HG03442 (cell line): ENCODE measurements around the gene C12orf57.
"Not testable (repeated sequence)": the region's sequence is repeated elsewhere in the genome, so short reads cannot be mapped to it uniquely, and the experiment has no call there.

Source experiments
- ATAC-seq: cut with Tn5 transposase; IDR thresholded peaks from one replicate; pipeline ENCODE4 v1.9.1; 2021; ENCODE audit warnings: mild to moderate bottlenecking, moderate library complexity; ENCODE audit not compliant: unreplicated experiment

Gene C12orf57, protein sequence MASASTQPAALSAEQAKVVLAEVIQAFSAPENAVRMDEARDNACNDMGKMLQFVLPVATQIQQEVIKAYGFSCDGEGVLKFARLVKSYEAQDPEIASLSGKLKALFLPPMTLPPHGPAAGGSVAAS

DNA sequence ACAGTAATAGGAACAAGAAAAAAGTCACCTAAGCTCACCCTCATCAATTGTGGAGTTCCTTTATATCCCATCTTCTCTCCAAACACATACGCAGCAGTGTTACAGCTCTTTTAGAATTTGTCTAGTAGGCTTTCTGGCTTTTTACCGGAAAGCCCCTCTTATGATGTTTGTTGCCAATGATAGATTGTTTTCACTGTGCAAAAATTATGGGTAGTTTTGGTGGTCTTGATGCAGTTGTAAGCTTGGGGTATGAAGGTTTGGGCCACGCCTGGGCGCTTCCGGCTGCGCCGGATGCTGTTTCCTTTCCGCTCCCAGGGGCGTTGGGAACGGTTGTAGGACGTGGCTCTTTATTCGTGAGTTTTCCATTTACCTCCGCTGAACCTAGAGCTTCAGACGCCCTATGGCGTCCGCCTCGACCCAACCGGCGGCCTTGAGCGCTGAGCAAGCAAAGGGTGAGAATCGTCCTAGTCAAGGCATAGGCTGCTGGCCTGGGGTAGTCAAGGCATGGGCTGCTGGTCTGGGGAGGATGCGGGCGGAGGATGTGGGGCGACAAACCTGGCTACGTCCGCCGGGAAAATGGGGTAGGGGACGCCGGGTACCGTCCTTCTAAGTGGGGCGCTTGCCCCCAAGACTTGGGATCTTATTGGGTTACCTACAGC, at the start of gene C12orf57, which contains the start of gene RNU7-1:
C12orf57 (plus strand) TSS at position 301 of the 659 bp plus-strand sequence; CDS start at position 401, 100 bp downstream.
RNU7-1 (plus strand) TSS at position 95 of the 659 bp plus-strand sequence.
- peak; percentile 24 for ATAC-seq

DNA sequence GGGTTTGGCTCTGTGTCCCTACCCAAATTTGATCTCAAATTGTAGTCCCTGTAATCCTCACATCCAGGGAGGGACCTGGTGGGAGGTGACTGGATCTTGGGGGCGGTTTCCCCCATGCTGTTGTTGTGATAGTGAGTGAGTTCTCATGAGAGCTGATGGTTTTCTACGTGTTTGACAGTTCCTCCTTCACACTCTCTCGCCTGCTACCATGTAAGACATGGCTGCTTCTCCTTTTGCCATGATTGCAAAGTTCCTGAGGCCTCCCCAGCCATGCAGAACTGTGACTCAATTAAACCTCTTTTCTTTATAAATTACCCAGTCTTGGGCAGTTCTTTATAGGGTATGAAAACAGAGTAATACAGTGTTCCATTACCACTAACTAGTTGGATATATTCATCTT, 49.5 kb upstream of the C12orf57 start:
- ATAC-seq = no peak

DNA sequence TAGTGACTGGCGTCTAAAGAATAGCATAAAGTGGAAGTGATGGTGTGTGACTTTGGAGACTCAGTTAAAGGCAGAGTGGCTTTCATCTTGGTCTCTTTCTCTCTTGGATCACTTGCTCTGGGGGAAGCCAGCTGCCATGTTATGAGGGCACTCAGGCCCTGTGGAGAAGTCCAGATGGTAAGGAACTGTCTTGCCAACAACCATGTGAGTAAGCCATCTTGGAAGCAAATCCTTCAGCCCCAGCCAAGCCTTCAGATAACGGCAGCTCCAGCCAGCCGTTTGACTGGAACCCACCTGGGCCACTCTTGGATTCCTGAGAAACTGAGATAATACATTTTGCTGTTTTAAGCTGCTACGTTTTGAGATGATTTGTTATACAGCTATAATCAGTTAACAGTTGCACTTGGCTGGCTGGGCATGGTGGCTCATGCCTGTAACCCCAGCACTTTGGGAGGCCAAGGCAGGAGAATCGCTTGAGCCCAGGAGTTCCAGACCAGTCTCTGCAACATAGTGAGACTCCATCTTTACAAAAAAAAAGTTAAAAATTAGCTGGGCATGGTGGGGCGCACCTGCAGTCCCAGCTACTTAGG, 46.9 kb upstream of the C12orf57 start:
- no peak for ATAC-seq

DNA sequence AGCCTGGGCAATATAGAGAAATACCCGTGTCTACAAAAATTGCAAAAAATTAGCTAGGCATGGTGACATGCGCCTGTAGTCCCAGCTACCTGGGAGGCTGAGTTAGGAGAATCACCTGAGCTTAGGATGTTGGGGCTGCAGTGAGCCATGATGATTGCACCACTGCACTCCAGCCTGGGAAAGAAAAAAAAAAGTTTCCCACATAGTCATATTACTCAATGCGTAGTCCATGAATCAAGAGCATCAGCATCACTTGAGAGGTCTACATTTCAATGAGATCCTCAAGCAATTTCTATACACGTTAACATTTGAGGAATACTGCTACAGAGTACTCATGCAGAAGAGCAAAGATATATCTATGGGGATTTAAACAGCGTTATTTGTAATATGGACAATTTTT, 44.4 kb upstream of the C12orf57 start:
- ATAC-seq = no peak

DNA sequence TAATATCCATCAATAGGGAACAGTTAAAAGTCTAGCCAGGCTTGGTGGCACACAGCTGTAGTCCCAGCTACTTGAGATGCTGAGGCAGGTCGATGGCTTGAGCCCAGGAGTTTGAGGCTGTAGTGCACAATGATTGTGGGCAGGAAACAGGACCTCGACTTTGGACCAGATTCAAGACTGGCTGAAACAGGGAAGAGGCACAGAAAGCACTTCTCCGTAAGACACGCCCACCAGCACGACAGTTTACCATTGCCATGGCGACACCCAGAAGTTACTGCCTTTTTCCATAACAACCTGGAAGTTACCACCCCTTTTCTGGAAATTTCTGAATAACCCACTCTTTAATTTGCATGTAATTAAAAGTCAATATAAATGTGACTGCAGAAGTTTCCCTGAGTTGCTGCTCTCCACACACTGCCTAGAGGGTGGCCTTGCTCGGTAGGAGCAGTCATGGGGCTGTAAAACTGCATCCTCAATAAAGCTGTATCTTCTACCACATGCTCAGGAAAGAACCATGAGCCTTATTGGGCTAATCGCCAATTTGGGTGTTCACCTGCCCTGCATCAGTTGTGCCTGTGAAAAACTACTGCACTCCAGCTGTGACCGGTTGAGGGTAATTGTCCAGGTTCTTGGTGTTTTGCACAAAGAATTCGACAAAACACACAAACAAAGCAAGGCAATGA, 43.8 kb upstream of the C12orf57 start:
- ATAC-seq = no peak

DNA sequence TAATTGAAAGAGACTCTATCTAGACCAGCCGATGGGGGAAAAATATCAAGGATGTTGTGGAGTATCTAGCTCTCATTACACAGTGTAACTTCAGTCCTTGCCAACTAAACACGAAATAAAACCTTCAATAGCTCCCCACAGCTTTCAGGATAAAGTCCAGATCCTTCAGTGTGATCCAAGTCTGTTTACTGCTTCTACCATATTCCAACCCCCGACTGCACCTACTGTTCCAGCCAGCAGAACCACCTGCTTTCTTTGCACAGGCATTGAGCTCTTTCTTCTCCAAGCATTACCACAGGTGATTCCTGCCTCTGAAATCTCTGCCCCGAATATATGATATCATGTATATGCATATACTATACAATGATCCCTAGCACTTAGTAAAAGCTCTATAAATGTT, 41.4 kb upstream of the C12orf57 start:
- ATAC-seq = no peak

DNA sequence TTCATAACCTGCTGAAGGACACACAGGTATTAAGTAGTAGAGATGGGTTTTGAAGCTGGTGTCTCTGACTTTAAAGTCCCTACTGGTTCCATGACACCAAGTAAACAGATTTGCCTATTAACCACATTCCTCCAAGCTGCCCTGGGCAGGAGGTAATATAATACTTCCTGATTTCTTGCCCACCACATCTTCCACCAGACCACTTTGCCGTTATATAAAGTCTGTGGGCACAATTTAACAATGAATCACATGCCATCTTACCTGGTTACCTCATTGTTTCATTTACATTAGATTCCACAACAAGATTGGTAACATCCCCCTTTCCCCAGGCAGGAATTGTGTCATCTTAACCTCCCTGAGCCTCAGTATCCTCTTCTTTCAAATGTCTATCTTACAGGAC, 40.1 kb upstream of the C12orf57 start:
- no peak for ATAC-seq

DNA sequence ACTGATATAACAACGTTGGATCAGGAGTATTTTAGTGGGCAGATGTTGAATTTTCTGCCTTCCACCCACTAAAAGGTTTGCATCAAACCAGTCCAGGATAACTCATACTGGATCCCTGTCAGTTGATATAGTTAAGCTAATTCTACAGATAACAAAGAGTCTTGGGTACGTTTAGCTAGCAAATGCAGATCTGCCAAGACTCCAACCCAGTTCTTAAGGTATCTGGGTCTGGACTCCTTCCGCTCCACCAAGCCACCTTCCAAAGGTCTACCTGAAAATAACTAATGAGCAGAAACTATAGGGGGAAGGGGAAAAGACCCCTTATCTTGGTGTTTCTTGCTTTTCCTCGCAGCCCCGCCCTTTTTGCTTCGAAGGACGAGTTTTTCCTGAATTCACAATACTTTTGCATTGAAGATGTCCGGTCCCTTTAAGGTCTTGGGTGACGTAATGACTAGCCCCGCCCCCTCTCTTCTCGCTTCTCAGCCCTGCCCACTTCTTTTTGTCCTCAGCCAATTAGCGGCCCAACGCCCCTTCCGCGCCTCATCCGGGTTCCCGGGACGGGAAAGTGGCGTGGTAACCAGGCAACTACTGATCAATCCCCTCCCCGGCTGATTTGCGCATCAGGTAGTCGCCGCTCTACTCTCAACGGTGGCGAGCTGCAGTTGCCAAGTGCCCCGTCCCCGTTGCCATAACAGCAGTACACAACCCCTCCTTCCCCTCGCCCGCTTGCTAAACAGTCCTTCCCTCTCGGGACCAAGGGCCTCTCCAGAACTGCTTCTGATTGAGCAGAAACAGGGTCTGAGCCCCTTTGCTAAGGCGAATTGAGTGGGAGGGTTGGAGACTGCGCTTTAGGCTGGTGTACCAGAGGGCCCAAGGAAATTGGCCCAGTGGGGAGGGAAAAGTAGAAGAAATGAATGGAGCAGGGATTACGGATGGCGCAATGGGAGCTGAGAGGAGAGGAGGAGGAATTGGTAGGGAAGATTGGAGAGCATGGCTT, 39.2 kb upstream of the C12orf57 start, which contains the start of gene LRRC23:
LRRC23 (plus strand) TSS at position 543 of the 997 bp plus-strand sequence. CDS start 812 bp downstream, outside the sequence.
- ATAC-seq = peak; percentile 94

DNA sequence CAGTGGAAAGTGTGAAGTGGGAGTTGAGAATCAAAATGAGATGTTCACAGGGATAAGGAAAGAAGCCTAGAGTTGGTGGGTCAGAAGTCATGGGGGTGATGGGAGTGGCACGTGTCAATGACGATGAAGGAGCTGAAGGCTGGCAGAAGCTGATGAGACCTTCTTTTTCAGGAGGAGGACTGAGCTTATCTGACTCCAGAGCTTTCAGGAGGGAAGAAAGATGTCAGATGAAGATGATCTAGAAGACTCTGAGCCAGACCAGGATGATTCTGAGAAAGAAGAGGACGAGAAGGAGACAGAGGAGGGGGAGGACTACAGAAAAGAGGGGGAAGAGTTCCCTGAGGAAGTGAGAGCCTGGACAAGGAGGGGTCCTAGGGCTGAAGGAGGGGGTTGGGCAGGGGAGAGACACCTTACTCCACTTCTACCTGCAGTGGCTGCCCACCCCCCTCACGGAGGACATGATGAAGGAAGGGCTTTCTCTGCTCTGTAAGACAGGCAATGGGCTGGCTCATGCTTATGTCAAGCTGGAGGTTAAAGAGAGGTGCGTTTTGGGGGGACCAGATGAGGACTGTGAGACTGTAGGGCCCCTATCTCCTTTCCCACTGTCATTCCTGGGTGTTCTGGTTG, 38.3 kb upstream of the C12orf57 start:
- ATAC-seq = no peak

DNA sequence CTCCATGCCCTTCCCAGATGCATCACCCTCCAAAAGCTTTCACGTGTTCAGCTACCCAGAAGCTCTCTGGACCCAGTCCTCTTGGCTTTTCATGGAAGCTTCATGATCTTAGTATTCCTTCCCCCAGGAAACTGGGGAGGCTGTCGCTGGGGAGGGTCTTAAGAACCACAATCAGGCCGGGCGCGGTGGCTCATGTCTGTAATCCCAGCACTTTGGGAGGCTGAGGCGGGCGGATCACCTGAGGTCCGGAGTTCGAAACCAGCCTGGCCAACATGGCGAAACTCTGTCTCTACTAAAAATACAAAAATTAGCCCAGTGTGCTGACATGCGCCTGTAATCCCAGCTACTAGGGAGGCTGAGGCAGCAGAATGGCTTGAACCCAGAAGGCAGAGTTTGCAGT, 35.7 kb upstream of the C12orf57 start:
- not testable (repeated sequence) for ATAC-seq

DNA sequence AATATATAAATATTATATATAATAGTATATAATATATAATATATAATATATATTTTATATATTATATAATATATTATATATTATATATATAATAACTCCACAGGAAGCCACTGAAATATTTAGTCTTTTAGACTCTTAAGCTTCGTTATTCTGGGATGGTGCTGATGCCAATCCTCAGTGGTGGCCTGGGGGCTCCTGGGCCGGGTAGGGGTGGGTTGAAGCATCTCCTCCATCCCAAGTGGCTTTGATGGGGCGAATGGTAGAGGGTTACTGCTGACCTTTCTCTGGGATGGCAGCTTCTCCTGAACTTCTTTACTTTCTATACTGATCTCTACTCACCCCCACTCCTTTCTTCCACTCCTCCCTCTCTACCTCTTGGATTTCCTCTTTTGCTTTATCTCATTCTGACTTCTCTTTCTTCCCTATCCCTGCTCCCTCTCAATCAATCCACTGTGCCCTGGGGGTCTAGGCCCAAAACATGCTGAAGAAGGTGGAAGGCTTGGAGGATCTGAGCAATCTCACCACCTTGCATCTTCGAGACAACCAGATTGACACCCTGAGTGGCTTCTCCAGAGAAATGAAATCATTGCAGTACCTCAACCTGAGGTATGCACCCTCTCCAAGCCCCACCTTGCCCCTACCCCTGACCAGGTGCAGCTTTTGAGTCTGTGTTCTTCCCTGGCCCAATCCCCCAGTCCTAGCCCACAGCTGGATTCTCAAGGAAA, 34.2 kb upstream of the C12orf57 start:
- no peak for ATAC-seq

DNA sequence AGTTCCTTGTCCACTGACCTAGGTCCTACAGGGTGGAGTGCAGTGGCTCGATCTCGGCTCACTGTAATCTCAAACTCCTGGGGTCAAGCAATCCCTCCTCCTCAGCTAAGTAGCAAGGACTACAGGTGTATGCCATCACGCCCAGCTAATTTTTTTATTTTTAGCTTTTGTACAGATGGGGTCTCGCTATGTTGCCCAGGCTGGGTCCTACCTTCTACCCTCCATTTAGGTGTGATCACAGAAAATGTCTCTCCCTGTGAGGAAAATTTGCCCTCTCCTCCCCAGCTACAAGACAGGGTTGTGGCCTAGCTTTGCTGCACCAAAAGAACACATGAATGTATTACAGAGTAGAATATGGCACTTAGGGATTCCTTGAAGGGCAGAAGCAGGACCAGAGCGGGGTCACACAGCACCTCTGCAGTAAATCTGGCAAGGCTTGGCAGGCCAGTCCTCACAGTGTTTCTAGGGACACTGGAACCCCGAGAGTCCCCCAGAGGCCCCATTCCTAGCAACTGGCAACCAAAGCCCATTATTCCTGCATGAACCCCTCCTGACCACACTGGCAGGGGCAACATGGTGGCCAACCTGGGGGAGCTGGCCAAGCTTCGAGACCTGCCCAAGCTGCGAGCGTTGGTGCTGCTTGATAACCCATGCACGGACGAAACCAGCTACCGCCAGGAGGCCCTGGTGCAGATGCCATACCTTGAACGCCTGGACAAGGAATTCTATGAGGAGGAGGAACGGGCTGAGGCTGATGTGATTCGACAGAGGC, 31.5 kb upstream of the C12orf57 start:
- ATAC-seq = no peak

DNA sequence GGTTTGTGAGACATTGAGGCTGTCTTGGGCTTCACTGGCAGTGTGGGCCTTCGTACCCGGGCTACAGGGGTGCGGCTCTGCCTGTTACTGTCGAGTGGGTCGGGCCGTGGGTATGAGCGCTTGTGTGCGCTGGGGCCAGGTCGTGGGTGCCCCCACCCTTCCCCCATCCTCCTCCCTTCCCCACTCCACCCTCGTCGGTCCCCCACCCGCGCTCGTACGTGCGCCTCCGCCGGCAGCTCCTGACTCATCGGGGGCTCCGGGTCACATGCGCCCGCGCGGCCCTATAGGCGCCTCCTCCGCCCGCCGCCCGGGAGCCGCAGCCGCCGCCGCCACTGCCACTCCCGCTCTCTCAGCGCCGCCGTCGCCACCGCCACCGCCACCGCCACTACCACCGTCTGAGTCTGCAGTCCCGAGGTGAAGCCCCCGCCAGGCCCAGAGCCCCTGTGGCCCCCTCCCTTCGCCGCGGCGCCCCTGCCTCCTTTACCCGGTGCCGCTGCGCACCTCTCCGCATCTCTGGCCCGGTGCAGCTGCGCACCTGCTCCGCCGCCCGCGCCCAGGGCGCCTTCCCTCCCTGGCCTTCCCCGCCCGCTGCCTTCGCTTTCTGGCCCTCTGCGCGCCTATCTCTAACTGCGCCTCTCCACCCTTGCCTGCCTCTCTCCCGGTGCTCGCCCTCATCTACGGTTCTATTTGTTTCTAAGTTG, 29.4 kb upstream of the C12orf57 start, which contains the start of gene ENO2:
ENO2 (plus strand) TSS at position 335 of the 701 bp plus-strand sequence. CDS start 1,253 bp downstream, outside the sequence.
- peak; percentile 57 for ATAC-seq

DNA sequence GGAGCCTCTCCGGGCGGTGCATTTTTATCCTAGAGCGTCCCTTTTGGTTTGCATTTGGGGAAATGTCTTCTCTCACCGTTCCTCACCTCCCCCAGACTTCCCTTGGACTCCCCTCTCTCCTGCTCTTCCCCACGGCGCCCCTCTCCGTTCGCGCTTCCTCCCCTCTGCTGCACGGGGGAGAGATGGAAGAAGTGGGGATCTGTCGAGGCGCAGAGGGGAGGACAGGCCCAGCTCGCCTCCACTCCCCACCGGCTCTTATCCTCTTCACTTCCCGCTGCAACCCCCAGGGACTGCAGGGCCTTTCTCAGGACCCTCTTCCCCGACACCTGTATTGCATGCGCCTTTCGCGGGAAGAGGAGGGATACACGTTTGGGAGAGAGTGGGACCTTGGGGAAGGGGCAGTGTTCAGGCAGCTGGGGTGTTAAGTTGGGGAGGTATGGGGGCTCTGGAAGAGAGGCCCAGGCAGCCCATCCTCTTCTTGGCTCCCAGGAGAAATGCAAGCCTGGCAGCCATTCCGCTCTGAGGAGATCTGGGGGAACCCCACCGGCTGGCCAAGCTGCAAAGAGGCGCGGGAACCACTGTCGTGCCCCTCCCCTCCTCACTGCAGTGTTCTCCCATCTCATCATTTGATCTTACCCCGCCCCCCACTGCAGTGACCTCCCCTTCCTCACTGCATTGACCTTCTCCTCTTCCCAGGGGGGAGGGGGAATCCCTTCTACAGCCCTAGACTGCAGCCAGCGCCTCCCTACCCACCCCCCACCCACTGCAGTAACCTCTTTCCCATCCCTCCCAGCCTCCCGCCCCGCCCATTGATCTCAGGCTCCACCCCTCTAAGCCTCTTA, 28.7 kb upstream of the C12orf57 start:
- no peak for ATAC-seq

DNA sequence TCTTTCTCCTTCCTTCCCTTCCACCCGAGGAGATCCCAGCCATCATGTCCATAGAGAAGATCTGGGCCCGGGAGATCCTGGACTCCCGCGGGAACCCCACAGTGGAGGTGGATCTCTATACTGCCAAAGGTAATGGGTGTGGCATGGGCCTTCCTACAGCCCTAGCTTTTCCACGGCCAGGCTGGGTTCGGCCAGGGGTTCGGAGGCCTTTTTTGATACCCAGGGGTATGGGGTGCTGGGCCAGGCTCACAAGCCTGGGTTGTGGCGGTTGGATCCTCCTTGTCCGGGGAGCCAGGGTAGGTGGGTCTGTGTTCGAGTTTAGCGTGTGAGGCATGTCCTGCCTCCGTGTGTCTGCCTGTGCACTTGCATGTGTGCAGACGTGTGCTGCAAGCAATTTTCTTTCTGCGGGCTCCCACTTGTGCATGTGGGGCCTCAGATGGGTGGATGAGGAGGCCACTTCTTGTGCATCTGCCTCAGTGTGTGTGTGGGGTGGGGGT, 28.0 kb upstream of the C12orf57 start:
- ATAC-seq = no peak

DNA sequence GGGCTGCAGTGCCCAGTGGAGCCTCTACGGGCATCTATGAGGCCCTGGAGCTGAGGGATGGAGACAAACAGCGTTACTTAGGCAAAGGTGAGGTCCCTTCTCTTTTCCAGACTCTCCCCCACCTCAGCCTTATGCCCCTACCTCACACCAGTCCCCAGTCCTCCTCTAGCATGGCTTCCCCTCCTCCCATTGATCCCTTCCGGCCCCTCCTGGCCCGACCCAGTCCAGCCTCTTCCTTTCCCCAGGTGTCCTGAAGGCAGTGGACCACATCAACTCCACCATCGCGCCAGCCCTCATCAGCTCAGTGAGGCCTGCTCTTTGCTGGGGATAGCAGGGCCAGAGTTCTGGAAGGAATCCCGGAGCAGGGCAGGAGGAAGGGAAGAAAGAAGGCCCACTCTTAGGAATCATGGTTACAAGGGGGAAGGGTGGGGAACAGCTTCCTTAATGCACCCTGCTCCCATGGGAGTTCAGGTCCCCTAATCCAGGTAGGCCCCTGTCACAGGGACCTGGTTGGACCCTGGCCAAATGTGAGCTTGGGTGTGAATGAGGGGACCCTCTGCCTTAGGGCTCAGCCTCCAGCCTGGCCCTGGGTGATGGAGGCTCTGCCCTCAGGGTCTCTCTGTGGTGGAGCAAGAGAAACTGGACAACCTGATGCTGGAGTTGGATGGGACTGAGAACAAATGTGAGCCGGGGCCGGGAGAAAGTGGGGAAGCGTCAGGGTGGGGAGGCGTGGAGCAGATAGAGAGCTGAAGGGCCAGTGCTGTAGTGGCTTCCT, 27.2 kb upstream of the C12orf57 start:
- no peak for ATAC-seq
